NT2/D1 (cell line): ENCODE results near the gene SMAP2.

ENCODE experiments used
- SUZ12 ChIP-seq: IDR thresholded peaks from 2 replicates; pipeline ENCODE4 v1.6.1; 2011; ENCODE audit not compliant: insufficient read length, insufficient read depth; ENCODE audit errors: extremely low read depth
- ZNF274 ChIP-seq: IDR thresholded peaks from 2 replicates; pipeline ENCODE4 v1.6.1; 2011; ENCODE audit warnings: mild to moderate bottlenecking, low read depth, low read length

DNA sequence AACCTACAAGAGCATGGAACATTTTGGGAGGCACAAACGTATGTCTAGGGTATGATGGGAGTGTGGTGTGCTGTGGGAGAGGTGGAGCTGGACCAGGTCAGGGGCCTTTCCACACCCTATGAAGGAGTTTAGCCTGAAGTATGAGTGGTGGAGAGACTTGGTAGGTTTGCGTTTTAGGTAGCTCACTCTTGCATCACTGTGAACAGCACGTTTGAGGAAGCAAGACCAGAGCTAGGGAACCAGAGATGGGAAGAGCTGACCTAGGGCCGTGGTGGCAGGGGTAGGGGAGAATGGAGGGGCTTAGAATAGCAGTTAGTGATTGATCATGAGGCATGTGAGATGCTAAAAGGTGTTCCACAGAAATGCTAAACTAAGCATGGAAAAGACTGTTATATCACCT, 51.7 kb downstream of the SMAP2 start:
- no peak for TF ChIP-seq ZNF274
- no peak for TF ChIP-seq SUZ12
